Stimulated activated CD4-positive, alpha-beta T cell treated with anti-CD3 and anti-CD28 coated beads, Interleukin-4, amount 100 ng/mL, for 4 hours (primary cell): ENCODE data around the gene TRIM5.
"Not testable (repeated sequence)": the region's sequence is repeated elsewhere in the genome, so short reads cannot be mapped to it uniquely, and the experiment has no call there.

Experiments
- DNase-seq, 2 experiments: peaks; one replicate each; pipeline ENCODE4 v3.0.0-alpha.2; 2020

The TRIM5 gene, protein sequence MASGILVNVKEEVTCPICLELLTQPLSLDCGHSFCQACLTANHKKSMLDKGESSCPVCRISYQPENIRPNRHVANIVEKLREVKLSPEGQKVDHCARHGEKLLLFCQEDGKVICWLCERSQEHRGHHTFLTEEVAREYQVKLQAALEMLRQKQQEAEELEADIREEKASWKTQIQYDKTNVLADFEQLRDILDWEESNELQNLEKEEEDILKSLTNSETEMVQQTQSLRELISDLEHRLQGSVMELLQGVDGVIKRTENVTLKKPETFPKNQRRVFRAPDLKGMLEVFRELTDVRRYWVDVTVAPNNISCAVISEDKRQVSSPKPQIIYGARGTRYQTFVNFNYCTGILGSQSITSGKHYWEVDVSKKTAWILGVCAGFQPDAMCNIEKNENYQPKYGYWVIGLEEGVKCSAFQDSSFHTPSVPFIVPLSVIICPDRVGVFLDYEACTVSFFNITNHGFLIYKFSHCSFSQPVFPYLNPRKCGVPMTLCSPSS

DNA sequence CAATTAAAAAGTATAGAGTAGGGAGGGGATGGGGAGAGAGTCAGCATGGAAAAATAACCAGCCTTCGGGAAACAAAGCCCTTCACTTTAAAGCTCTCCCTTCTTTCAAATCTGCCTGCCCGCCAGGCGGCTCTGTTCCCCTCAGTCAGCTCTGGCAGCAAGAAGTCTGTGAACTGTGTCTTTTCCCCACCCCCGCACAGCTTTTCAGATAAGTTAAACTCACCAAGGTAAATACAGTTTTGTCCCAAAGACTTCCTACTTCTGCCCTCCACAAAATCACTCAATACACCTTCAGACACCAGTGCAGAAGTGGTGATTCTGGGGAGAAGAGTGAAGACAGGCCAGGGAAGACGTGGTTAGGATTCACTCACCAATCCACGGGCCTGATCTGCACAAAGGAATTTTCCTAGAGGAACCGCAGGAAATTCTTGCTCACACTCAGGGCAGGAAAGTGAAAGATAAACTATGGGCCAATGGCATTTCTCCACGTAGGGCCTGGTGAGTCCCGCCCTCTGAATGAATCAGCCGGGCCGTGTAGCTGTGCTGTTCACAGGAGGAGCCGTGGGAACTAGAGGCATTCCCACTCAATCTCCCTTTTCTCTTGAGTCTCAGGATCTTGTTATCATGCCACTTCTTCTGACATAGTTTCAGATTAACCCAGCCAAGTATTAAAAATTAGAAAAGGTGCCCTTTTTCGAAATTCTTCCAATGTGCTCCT is at the start of gene TRIM5:
Gene TRIM5, minus strand, starts transcription at position 429 of the 717 bp plus-strand sequence. CDS start 4,897 bp downstream, outside the sequence.
- peak; percentile 67 to 85 for DNase-seq

DNA sequence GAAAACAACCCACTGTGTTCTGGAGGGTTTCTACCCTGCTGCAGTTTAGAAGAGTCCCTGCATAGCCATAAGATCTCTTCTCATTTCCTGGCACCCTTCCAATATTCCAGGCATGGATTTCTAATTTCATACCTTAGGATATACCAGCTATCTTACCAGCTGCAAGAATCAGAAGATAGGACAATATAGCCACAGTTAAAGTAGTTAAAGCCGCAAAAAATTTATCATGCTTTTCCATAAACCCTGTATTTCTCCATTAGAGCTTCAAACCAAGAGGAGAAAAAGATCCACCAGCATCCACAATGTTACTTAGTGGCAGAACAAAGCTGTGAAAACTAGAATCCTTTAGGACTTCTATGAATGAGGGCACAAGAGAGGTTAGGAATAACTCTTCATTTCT is 42.8 kb upstream of the TRIM5 start:
- DNase-seq = no peak

DNA sequence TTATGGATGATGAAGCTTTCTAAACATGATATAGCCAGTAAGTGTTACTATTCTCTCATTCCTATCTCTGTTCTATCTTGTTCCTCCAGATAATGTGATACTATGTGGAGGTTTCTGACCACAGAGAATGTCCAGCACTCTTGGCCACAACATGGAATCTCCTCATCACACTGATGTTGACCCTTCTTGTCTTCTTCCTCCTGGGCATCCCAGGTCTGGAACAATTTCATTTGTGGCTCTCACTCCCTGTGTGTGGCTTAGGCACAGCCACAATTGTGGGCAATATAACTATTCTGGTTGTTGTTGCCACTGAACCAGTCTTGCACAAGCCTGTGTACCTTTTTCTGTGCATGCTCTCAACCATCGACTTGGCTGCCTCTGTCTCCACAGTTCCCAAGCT is 41.5 kb upstream of the TRIM5 start:
- DNase-seq = no peak

DNA sequence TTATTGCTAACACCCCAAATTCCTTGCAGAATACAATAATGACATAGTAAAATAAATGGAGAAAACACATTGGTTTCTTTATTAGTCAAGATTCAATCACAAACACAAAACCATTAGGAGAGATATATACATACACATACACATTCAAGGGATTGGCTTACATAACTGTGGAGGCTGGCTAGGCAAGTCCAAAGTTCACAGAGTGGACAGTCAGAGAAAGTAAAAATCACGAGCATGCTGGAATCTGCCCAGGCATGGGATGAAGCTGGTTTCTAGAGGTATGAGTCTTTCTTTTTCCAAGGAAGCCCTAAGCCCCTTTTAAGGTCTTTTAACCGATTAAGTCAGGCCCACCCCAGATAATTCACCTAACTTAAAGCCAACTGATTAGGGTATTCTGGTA is 37.7 kb upstream of the TRIM5 start:
- DNase-seq = no peak

DNA sequence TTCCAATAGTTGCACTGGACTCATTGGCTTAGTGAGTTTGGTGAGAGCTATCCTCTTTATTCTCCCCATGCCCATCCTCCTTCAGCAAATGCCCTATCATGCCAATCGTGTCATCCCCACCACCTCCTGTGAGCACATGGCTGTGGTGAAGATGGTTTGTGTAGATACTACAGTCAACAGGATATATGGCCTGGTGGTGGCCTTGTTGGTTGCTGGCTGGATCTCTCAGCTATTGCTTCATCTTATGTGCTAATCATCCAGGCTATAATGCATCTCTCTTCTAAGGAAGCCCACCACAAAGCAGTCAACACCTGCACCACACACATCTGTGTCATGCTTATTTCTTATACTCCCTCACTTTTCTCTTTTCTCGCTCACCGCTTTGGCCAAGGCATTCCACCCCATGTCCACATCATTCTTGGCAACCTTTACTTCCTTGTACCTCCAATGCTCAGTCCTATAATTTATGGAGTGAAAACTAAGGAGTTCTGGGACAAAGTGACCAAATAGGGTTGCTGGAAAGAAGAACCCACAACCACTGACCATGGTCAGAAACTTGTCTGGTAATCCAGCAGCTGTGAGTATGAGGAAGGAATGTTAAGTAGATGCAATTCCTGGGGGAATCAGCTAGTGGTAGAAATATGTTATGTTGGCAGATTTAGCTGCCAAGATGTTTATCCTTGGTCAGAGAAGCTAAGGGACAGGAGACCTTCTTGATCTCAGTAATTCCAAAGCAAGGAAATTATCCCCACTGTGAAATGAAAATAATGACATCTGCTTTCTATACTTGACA is 35.0 kb upstream of the TRIM5 start:
- no peak for DNase-seq

DNA sequence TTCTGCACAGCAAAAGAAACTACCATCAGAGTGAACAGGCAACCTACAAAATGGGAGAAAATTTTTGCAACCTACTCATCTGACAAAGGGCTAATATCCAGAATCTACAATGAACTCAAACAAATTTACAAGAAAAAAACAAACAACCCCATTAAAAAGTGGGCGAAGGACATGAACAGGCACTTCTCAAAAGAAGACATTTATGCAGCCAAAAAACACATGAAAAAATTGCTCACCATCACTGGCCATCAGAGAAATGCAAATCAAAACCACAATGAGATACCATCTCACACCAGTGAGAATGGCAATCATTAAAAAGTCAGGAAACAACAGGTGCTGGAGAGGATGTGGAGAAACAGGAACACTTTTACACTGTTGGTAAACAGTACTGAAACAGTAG is 31.6 kb upstream of the TRIM5 start:
- not testable (repeated sequence) for DNase-seq

DNA sequence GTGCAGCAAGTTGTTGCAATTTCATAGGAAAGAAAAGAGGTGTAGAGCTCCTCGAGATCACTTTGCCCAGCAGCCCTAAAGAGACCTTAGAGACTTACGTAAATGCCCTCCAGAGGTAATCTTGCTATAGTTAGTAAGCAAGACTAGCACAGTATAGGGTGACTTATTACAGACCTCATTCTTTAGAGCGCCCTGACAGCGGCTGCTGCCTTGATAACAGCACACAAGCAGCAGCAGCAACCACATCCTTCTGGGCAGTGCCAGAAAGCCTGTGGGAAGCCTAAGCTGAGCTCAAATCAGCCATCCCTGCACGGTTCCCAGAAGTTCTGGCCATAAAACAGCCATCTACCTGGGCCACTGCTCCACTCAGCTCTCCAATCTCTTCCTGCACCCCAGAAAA is 28.8 kb upstream of the TRIM5 start:
- no peak for DNase-seq

DNA sequence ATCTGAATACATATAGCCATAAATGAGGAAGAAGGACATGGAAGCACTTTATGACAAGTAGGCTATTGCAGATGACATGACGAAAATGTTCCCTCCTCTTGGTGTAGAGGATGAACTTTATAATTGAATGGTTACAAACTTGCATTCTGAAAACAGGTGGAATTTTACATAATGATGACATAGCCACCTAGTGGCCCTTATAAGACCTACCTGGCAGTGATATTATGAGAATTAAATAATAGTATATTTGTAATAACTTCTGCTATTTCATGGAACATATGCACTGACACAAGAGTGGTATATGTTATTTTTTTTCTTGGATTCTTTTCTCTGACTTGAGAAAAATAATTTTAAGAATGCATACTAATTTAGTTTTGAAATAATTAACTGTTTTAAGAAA is 27.6 kb upstream of the TRIM5 start:
- no peak for DNase-seq

DNA sequence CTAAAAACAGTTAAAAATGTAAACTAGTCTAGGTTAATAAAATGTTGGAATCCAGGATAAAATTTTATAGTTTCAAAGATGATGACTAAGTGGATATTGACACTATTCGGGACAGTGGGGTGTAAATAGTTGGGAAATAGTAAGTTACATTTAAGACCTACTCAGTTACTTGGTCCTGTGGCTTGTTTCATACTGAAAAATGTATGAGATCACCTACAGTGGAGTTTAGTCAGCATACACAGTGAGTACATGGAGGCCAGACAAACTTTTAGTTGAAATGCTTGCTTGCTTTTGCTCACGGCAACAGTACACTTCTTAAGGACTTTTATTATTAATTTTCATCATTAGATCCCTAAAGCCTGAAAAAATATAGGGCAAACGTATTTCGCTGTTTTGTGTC is 20.8 kb upstream of the TRIM5 start:
- DNase-seq = no peak

DNA sequence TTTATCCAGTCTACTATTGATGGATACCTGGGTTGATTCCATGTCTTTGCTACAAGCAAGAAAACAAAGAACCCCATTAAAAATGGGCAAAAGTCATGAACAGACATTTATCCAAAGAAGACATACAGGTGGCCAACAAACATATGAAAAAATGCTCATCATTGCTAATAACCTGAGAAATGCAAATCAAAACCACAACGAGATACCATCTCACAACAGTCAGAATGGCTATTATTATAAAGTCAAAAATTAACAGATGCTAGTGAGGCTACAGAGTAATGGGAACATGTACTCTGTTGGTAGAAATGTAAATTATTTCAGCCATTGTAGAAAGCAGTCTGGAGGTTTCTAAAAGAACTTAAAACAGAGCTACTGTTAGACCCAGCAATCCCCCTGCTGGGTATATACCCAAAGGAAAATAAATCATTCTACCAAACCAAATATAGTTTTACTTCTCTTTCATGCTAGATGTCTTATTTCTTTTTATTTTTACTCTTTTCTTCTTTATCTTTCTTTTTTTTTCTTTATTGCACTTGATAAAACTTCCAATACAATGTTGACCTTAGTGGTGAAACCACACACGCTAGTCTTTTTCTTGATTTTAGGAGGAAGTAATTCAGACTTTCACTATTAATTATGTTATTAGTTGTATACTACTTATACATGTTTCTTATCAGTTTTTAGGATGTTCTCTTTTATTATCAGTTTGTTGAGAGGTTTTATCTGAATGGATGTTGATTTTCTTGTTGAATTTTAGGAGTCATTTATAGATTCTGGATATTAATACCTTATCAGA is 19.1 kb upstream of the TRIM5 start:
- DNase-seq = no peak

DNA sequence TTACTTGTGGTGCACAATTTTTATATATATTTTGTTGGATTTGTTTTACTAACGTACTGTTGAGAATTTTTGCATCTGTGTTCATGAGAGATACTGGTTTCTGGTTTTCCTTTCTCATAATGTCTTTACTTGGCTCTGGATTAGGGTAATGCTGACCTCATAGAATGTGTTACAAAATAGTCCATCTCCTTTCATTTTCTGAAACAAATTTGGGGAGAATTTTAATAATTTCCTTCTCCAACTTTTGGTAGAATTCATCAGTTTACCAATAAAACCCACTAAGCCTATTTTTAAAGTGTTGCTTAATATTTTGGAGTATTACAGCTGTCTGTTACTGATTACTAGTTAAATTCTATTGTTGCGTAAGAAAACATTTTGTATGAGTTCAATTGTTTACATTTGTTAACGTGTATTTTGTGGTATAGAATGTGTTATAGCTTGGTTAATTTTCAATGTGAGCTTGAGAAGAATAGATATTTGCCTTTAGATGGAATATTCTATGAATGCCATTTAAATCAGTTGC is 16.2 kb upstream of the TRIM5 start:
- no peak for DNase-seq

DNA sequence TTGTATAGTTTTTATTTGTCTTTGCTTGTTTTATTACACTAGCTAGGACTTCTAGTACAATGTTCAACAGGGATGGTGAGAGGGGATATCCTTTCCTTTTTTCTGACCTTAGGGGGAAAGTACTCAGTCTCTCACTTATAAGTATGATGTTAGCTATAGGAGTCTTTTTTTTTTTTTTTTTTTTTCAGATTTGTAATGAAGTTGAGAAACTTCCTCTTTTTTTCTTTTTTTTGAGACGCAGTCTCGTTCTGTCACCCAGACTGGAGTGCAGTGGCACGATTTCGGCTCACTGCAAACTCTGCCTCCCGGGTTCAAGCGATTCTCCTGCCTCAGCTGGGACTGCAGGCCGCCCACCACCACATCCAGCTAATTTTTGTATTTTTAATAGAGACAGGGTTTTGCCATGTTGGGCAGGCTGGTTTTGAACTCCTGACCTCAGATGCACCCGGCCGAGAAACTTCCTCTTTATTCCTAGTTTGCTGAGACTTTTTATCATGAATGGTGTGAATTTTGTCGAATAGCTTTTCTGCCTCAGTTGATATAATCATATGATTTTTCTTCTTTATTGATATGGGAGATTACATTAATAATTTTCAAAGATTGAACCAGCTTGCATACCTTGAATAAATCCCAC is 15.7 kb upstream of the TRIM5 start:
- DNase-seq = no peak

DNA sequence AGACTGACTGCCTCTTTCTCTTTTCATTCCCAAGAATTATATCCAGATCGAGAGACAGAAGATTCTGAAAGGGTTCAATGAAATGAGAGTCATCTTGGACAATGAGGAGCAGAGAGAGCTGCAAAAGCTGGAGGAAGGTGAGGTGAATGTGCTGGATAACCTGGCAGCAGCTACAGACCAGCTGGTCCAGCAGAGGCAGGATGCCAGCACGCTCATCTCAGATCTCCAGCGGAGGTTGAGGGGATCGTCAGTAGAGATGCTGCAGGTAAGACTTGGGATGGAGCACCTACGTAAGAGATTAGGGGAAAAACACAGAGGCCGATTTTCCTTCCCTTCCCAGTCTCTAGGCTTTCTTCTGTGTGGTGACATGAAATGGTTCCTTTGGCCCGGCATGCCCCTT is 13.4 kb upstream of the TRIM5 start:
- DNase-seq = no peak

DNA sequence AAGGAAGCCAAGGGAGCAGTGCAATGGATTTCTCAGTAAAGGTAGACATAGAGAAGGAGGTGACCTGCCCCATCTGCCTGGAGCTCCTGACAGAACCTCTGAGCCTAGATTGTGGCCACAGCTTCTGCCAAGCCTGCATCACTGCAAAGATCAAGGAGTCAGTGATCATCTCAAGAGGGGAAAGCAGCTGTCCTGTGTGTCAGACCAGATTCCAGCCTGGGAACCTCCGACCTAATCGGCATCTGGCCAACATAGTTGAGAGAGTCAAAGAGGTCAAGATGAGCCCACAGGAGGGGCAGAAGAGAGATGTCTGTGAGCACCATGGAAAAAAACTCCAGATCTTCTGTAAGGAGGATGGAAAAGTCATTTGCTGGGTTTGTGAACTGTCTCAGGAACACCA is 11.3 kb upstream of the TRIM5 start:
- no peak for DNase-seq

DNA sequence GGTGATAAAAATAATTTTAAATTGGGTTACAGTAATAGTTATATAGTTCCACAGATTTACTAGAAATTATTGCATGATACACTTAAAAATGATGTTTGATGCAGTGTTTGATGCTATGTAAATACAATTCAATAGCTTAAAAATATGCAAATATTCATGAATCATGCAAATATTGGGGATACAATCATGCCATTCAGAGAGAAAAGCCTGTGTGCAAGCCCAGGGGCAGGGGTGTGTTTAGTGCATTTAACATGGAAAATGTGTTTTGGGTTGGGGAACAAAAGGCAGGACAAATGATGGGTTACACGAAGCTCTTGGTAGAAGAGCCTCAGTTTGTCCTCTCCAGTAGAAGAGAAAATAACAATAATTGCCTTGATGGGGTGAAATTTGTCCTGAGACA is 10.7 kb upstream of the TRIM5 start:
- DNase-seq = no peak

DNA sequence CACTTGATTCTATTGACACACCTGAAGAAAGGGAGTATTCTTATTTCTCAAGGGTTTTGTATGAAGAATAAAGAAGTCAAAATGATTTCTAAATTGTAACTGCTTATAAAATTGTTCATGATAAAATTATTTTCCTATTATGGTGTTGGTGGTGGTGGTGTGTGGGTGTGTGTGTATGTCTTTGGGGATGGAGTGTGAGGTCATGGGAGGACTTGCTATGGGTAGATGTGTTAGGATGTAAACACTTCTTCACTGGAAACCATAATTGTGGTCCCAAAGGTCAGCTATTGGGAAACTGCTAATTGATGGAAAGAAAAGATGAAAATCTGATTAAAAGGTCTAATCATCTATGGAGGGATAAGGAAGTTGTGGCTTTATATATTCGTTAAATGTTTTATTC is 9.8 kb upstream of the TRIM5 start:
- peak in 1 of 2 experiments; percentile 21 for DNase-seq

DNA sequence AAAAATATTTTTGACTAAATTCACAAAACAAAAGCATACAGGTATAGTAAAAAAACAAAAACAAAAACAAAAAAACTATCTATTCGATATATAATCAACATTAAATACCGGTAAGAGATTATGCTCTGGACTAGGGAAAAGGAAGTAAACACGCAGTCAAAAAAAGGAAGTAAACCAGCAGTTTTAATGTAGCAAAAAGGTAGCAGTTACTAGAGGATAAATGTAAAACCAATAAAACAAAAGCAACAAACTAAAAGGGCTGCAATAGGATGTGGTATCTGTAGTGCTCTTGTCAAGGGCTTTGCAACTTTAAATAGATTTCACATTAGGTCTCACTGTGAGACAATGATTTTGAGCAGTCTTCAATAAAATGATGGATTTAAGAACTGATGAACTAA is 7.1 kb upstream of the TRIM5 start:
- DNase-seq = no peak

DNA sequence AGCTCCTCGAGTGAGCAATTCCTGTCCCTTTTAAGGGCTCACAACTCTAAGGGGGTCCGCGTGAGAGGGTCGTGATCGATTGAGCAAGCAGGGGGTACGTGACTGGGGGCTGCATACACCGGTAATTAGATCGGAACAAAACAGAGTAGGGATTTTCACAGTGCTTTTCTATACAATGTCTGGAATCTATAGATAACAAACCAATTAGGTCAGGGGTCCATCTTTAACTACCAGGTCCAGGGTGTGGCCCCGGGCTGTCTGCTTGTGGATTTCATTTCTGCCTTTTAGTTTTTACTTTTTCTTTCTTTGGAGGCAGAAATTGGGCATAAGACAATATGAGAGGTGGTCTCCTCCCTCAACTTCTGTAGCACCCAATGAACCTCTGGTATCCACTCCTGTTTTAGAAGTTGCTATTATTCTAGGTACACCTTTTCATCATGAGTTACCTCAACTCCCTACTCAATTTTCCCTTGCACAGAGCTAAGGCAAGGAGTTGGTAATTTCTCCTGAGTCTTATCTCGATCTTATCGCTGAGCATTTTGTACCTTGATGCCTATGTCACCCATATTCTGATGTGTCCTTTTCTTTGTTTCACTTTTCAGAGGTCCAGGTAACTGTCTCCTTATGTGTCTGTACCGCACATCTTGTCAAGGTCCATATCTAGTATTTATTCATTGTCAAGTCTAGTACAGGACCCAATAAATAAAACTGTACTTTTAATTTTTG is 6.5 kb upstream of the TRIM5 start:
- DNase-seq = not testable (repeated sequence)

DNA sequence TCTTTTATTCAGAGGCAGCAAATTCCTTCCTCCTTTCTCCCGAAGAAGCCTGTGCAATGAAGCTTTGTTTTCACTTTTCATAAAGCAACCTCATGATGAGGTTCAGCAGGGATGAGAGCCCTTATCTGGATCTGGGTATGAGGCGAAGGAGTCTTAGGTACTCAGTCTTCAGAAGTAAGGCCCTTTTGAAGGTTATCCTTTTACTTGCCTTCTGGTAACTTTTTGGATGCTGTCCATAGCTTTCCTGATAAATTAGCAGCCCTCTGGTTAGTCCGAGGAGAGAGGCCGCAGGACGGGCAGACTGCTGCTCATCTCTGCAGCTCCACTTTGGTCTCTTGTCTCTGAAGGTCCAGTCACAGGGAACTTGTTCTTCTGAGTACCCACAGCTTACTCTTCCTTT is 5.9 kb upstream of the TRIM5 start:
- DNase-seq = no peak

DNA sequence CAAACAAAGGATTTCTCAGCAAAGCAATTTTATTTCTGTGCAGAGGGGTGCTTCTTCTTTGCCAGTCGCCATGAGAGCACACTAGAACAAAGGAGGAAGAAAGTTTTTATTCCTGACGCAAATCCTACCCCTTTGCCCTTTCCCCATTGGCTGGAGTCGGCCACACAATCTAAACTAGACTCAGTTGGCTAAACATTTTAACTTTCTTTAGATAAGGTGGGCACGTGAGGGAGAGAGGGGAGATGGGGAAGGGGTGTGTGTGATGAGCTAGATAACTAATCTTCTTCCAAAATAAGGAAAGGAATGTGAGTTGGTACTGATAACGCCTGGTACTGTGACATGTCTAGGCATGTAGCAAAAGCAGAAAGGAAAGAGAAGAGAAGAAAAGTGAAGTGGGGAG is 5.3 kb upstream of the TRIM5 start:
- DNase-seq = no peak

DNA sequence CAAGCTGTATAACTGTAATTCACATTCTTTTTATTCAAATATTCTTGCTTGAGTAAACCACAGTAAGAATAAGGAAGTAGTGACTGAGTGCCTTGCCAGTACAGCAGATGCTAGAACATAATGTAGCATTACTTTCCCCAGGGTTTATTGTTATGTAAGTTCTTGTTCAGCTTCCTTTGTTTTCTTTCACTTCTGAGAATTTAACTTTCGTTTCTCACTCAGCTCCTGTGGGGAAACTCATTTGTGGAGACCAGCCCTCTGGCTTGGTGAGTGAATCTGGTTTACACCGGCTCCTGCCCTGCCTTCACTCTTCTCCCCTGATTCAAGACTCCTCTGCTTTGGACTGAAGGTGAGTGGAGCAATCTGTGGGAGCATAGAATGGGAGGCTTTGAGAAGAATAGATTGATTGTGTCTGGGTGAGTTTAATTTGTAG is 4.7 kb upstream of the TRIM5 start, which contains the start of gene TRIM22:
Gene TRIM22, plus strand, starts transcription at position 240 of the 433 bp plus-strand sequence. CDS start 6,443 bp downstream, outside the sequence.
- DNase-seq = peak; percentile 20 to 61
